B cell (primary cell): ENCODE measurements around the gene PPP3CA. TPM values are rescaled to one million over a fixed set of nuclear protein-coding genes. Genes with fewer than 3 reads are reported as not detected.
A peak's percentile ranks its signal among the peaks of the same experiment; 100 is the strongest.

Experiments used
- ATAC-seq: fragments of 200-7000 bp; cut with Tn5 transposase; one replicate; pipeline ENCODE4 v1.10.0; 2021; ENCODE audit warnings: low read depth, mild to moderate bottlenecking, moderate number of reproducible peaks, moderate library complexity
- CTCF ChIA-PET: fragments of 350-600 bp; sonication (Branson Sonifier 250); formaldehyde crosslinking; loops from one replicate; lab custom pipeline; 2021; ENCODE audit warnings: antibody characterized with exemption, inconsistent platforms; lab: Charles Lee
- POLR2A ChIA-PET: fragments of 350-600 bp; sonication (Branson Sonifier 250); formaldehyde crosslinking; loops from one replicate; lab custom pipeline; 2021; ENCODE audit warnings: antibody characterized with exemption; lab: Charles Lee
- DNase-seq: peaks from one replicate; pipeline ENCODE4 v3.0.0; 2013
- H2AFZ ChIP-seq: 2 replicates; pipeline ENCODE4 v1.6.1; 2012; ENCODE audit warnings: mild to moderate bottlenecking, low read depth, low read length; ENCODE audit not compliant: insufficient read depth, poor library complexity, severe bottlenecking
- H3K27ac ChIP-seq, 2 donors: 1 replicate in 1 of 2; 2 replicates in 1 of 2; pipeline ENCODE4 v1.5.1; 2012 to 2013; ENCODE audit warnings: low read length in 2 of 2, mild to moderate bottlenecking in 2 of 2, moderate library complexity in 1 of 2
- H3K27me3 ChIP-seq, 4 experiments: fragments of 200-600 bp in 1 of 4; sonication (generic) in 1 of 4; replicated peaks in 1 of 4; 1 replicate in 2 of 4; 2 replicates in 2 of 4; pipeline versions ENCODE4 v1.6.1 to v1.7.0; 2013 to 2016; ENCODE audit warnings: low read length in 3 of 4, mild to moderate bottlenecking in 2 of 4, mixed read lengths in 1 of 4, moderate library complexity in 1 of 4; ENCODE audit not compliant: insufficient read depth in 4 of 4, control insufficient read depth in 3 of 4; ENCODE audit errors: control extremely low read depth in 1 of 4
- H3K36me3 ChIP-seq, 2 experiments: replicated peaks in 1 of 2; 1 replicate in 1 of 2; 2 replicates in 1 of 2; pipeline versions ENCODE4 v1.6.1 to v1.7.1; 2013; ENCODE audit warnings: low read length in 1 of 2; ENCODE audit not compliant: insufficient read depth in 2 of 2, control insufficient read depth in 1 of 2; ENCODE audit errors: control extremely low read depth in 1 of 2, extremely low read depth in 1 of 2
- H3K4me1 ChIP-seq, 2 donors: fragments of 200-600 bp in 1 of 2; sonication (generic) in 1 of 2; 1 replicate in 1 of 2; 2 replicates in 1 of 2; pipeline versions ENCODE4 v1.5.1 to v1.6.1; 2013 to 2017; ENCODE audit warnings: low read length in 2 of 2; ENCODE audit not compliant: control insufficient read depth in 2 of 2, insufficient read depth in 2 of 2
- H3K4me2 ChIP-seq: replicated peaks from 2 replicates; pipeline ENCODE3; 2012; ENCODE audit warnings: mild to moderate bottlenecking, low read depth, low read length; ENCODE audit not compliant: poor library complexity, severe bottlenecking
- H3K4me3 ChIP-seq, 5 experiments: fragments of 200-600 bp in 1 of 5; sonication (generic) in 1 of 5; 1 replicate in 3 of 5; 2 replicates in 2 of 5; pipeline versions ENCODE4 v1.5.1 to v1.7.0; 2011 to 2016; ENCODE audit warnings: low read length in 4 of 5, mild to moderate bottlenecking in 4 of 5, low read depth in 2 of 5, control low read depth in 1 of 5, moderate library complexity in 1 of 5; ENCODE audit not compliant: insufficient read depth in 1 of 5; ENCODE audit errors: control extremely low read depth in 1 of 5, extremely low read depth in 1 of 5
- H3K79me2 ChIP-seq: fragments of 200-600 bp; sonication (generic); one replicate; pipeline ENCODE4 v1.6.0; 2016; ENCODE audit warnings: low read length; ENCODE audit not compliant: control insufficient read depth, insufficient read depth
- H3K9ac ChIP-seq: fragments of 200-600 bp; sonication (generic); 2 replicates; pipeline ENCODE4 v1.6.1; 2017; ENCODE audit warnings: mild to moderate bottlenecking, low read length, moderate library complexity
- H3K9me3 ChIP-seq, 3 donors: one replicate each; pipeline versions ENCODE4 v1.6.1 to v1.7.1; 2013; ENCODE audit warnings: low read length in 2 of 3; ENCODE audit not compliant: control insufficient read depth in 2 of 3, insufficient read depth in 1 of 3; ENCODE audit errors: control extremely low read depth in 1 of 3
- H4K20me1 ChIP-seq: 2 replicates; pipeline ENCODE4 v1.6.0; 2012; ENCODE audit warnings: mild to moderate bottlenecking, low read length; ENCODE audit not compliant: insufficient read depth, control insufficient read depth, poor library complexity, severe bottlenecking
- H3K27ac Mint-ChIP-seq: one replicate; pipeline ENCODE4 v1.8.0; 2021; ENCODE audit warnings: mixed read lengths
- H3K27me3 Mint-ChIP-seq: one replicate; pipeline ENCODE4 v1.8.0; 2021; ENCODE audit warnings: mixed read lengths
- H3K4me1 Mint-ChIP-seq: one replicate; pipeline ENCODE4 v1.8.0; 2021; ENCODE audit warnings: mixed read lengths
- H3K4me3 Mint-ChIP-seq: one replicate; pipeline ENCODE4 v1.8.0; 2021; ENCODE audit warnings: mixed read lengths
- H3K9me3 Mint-ChIP-seq: one replicate; pipeline ENCODE4 v1.8.0; 2022; ENCODE audit warnings: mixed read lengths; ENCODE audit not compliant: insufficient read depth
- CTCF ChIP-seq: fragments of 200-600 bp; IDR thresholded peaks from one replicate; pipeline ENCODE4 v1.8.0; 2022; ENCODE audit warnings: antibody characterized with exemption, mild to moderate bottlenecking
- EZH2 ChIP-seq: IDR thresholded peaks from 2 replicates; pipeline ENCODE4 v1.6.1; 2012; ENCODE audit warnings: borderline replicate concordance, low read depth, mild to moderate bottlenecking, moderate library complexity, low read length; ENCODE audit not compliant: insufficient read depth, poor library complexity, severe bottlenecking
- WGBS: methylation state at CpG from one replicate; pipeline ENCODE4 v1.1.5; 2013; ENCODE audit warnings: missing lambda C conversion rate; ENCODE audit not compliant: insufficient coverage; 5-methylcytosine and 5-hydroxymethylcytosine counted together
- intact Hi-C: fragments of 100-400 bp; cut with micrococcal nuclease; formaldehyde crosslinking; loops from one replicate; pipeline ENCODE4 v1.10.0; 2022
- polyA minus RNA-seq: library from RNA; depleted of rRNA, polyadenylated mRNA; stranded (reverse); fragments of >200 nt; gene quantifications from 2 replicates; pipeline ENCODE4 v1.2.3, GENCODE V29; 2012
- polyA plus RNA-seq: library from polyadenylated mRNA; depleted of rRNA; stranded (reverse); fragments of >200 nt; gene quantifications from 2 replicates; pipeline ENCODE4 v1.2.3, GENCODE V29; 2012
- total RNA-seq, 2 donors: library from RNA; stranded (reverse); fragments of 120-200 nt in 1 of 2; gene quantifications; 1 replicate in 1 of 2; 2 replicates in 1 of 2; pipeline versions ENCODE4 v1.2.3 to v1.2.4, GENCODE V29; 2013 to 2022

PPP3CA gene
- total RNA-seq (77.5 and 85.1 TPM in 2 replicates), polyA plus RNA-seq (14.3 and 20.6 TPM in 2 replicates), polyA minus RNA-seq (42.7 and 48.4 TPM in 2 replicates)
- 60.7 TPM for total RNA-seq (2013)

- POLR2A ChIA-PET = interaction anchor here (0.6 to 2.7 kb wide), 11 partner anchors 17 to 467 kb away, joined by 3 to 12 read pairs (median 6); partner anchors contain the start of gene BANK1
- DNase-seq (no peak), ATAC-seq (no peak)
- H3K27ac ChIP-seq = peak within 1 kb of the TSS; percentile 85 to 87
- intact Hi-C loops = loop anchor here (1.0 to 10.0 kb wide), 14 partner anchors 8 to 1396 kb away; partner anchors contain the start of genes BANK1, H2AZ1, NFKB1 and SLC39A8
- Mint-ChIP-seq H3K4me3 (peak within 1 kb of the TSS; percentile 99), H3K9me3 (no peaks in the 10 kb centered on the region), H3K4me1 (peaks cover 48% of the 10 kb centered on the region), H3K27me3 (no peaks in the 10 kb centered on the region), H3K27ac (peak within 1 kb of the TSS; percentile 95)
- H3K4me2 ChIP-seq = peak within 1 kb of the TSS; percentile 96
- H3K9ac ChIP-seq = peak within 1 kb of the TSS; percentile 97
- WGBS = under 1% methylated on average over 41 of the region's 41 CpGs
- H3K27me3 ChIP-seq = no peaks in the 10 kb centered on the region
- H4K20me1 ChIP-seq = peaks cover 17% of the 10 kb centered on the region
- peaks cover 22 to 41% of the 10 kb centered on the region in 2 donors for H3K4me1 ChIP-seq
- peaks cover 60% of the 10 kb centered on the region for H3K79me2 ChIP-seq
- CTCF ChIA-PET = interaction anchor here (0.7 to 2.5 kb wide), 5 partner anchors 10 to 384 kb away, joined by 3 to 10 read pairs (median 4); no protein-coding TSS in a partner anchor
- peaks cover 0 to 3% of the 10 kb centered on the region in 2 experiments for H3K36me3 ChIP-seq
- H2AFZ ChIP-seq = peak within 1 kb of the TSS; percentile 99
- TF ChIP-seq EZH2 = no peak
- no peak for TF ChIP-seq CTCF
- H3K4me3 ChIP-seq = peak within 1 kb of the TSS; percentile 77 to 96 (median 95)
- no peaks in the 10 kb centered on the region for H3K9me3 ChIP-seq
Measured at GRCh38 chr4:101347267-101347556, at the start of gene PPP3CA. Gene PPP3CA (minus strand): TSS chr4:101347526.

- ATAC-seq (no peak), DNase-seq (no peak)
- Histone ChIP-seq H3K4me1 (no peaks in the 10 kb centered on the region), H3K79me2 (no peaks in the 10 kb centered on the region), H3K27me3 (no peaks in the 10 kb centered on the region), H3K27ac (no peak overlapping the region), H3K9me3 (peaks cover 0 to 3% (median 1%) of the 10 kb centered on the region in 3 donors), H3K4me3 (no peak overlapping the region), H4K20me1 (no peaks in the 10 kb centered on the region), H2AFZ (no peak overlapping the region), H3K9ac (no peak overlapping the region), H3K4me2 (no peak overlapping the region), H3K36me3 (no peaks in the 10 kb centered on the region)
- TF ChIP-seq CTCF (no peak), EZH2 (no peak)
- 83% methylated on average over 1 of the region's 2 CpGs for WGBS
- peaks cover 8% of the 10 kb centered on the region for H3K9me3 Mint-ChIP-seq
- no peak overlapping the region for H3K4me3 Mint-ChIP-seq
- ChIA-PET POLR2A (no interaction called here), CTCF (interaction anchor here (1.2 kb wide), 1 partner anchor 338 kb away, joined by 3 read pairs; no protein-coding TSS in a partner anchor)
- no peaks in the 10 kb centered on the region for H3K4me1 Mint-ChIP-seq
- H3K27ac Mint-ChIP-seq = no peak overlapping the region
- no peaks in the 10 kb centered on the region for H3K27me3 Mint-ChIP-seq
- intact Hi-C loops = no loop called here
Measured at GRCh38 chr4:101393256-101393655, 45.9 kb upstream of the PPP3CA start.
